A549 (cell line): Measurements from ENCODE around the gene ING2.

Experiments used
- CTCF ChIP-seq: fragments of >200 bp; sonication (Bioruptor Twin); formaldehyde crosslinking; IDR thresholded peaks from 3 replicates; pipeline ENCODE4 v1.5.1; 2016
- MAX ChIP-seq: IDR thresholded peaks from 2 replicates; pipeline ENCODE4 v1.6.1; 2012
- POLR2A ChIP-seq: IDR thresholded peaks from 2 replicates; pipeline ENCODE4 v1.6.1; 2012; ENCODE audit warnings: mild to moderate bottlenecking, low read length
- RCOR1 ChIP-seq: fragments of 150-350 bp; IDR thresholded peaks from 2 replicates; pipeline ENCODE4 v1.6.1; 2014; ENCODE audit warnings: antibody characterized with exemption, low read length, low read depth
- REST ChIP-seq: fragments of 200-600 bp; sonication (generic); IDR thresholded peaks from 2 replicates; pipeline ENCODE4 v1.6.1; 2016; ENCODE audit warnings: antibody characterized with exemption, mild to moderate bottlenecking, moderate library complexity

GRCh38 chr4:183515411-183515810, 10.6 kb downstream of the ING2 start:
- TF ChIP-seq RCOR1 (no peak), REST (no peak), MAX (no peak), POLR2A (no peak), CTCF (no peak)
